HG03159 (cell line): ENCODE results near the gene NWD2.
"Not testable (repeated sequence)": the region's sequence is repeated elsewhere in the genome, so short reads cannot be mapped to it uniquely, and the experiment has no call there.

Experiments used
- ATAC-seq: cut with Tn5 transposase; IDR thresholded peaks from one replicate; pipeline ENCODE4 v1.9.1; 2021; ENCODE audit warnings: mild to moderate bottlenecking, moderate library complexity; ENCODE audit not compliant: unreplicated experiment

Gene NWD2

DNA sequence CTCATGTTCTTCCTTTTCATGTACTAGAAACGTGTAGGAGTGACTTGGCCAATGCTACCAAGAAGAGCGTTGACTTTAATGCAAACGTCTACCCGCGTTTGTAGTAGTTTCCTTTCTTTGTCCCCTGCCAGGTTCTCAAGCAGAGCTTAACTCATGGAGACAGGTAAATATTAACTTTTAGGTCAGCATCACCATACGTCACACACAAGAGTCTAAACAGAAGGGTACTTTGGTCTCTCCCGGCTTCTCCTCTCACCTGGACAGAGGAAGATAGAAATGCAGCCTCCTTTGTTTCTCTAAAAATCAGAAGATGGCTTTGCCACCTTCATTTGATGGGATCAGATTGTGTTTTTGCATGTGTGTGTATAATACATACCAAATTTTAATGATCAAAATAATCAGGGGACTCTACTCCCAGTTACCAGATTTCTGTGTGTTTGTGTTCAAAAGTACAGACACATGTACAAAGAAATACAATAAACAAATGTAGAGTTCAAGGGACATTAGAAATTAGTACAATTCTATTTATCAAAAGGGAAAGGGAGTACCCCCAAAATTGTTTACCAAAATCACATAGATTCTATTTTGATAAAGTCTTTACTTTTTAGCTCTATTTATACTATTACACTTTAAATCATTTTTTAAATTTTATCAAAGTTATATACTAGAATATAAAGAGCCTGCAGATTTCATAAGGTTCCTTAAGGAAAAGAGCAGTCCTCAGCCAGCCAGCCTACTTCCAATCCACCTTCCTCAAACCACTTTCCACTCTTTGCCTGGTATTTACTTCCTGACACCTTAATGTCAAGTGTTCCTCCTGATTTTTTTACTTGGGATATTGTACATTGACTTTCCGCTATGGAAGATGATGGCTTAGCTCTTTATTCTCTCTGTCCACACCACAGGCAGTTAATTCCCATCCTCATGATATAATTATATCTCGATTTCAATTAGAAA is 246.1 kb downstream of the NWD2 start:
- ATAC-seq = no peak

DNA sequence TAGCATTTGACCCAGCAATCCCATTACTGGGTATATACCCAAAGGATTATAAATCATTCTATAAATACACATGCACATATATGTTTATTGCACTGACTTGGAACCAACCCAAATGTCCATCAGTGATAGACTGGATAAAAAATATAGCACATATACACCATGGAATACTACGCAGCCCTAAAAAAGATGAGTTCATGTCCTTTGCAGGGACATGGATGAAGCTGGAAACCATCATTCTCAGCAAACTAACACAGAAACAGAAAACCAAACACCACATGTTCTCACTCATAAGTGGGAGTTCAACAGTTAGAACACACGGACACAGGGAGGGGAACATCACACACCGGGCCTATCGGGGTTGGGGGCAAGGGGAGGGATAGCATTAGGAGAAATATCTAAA is 250.8 kb downstream of the NWD2 start:
- not testable (repeated sequence) for ATAC-seq
